HCT116 (cell line): Measurements from ENCODE around the gene ACACA. TPM values are rescaled to one million over a fixed set of nuclear protein-coding genes. Genes with fewer than 3 reads are reported as not detected.

Source experiments
- ATAC-seq: fragments of 200-7000 bp; cut with Tn5 transposase; 2 replicates; pipeline ENCODE4 v1.9.1; 2020; ENCODE audit warnings: mild to moderate bottlenecking, moderate library complexity
- BruUV-seq: library from RNA; stranded (reverse); fragments of 400-500 nt; replicated peaks from 2 replicates; lab custom pipeline; 2021; lab: Mats Ljungman, UMichigan
- CTCF ChIA-PET: fragments of 300-600 bp; sonication (Branson Sonifier 250); formaldehyde crosslinking; loops from one replicate; lab custom pipeline; 2021; ENCODE audit warnings: antibody characterized with exemption; lab: Charles Lee
- POLR2A ChIA-PET: fragments of 300-600, 350-600 bp; sonication (Branson Sonifier 250); formaldehyde crosslinking; loops from one replicate; lab custom pipeline; 2021; ENCODE audit warnings: antibody characterized with exemption; lab: Charles Lee
- RAD21 ChIA-PET, 2 experiments: fragments of 300-600 bp; sonication (Branson Sonifier 250); formaldehyde crosslinking; loops; one replicate each; lab custom pipeline; 2023; ENCODE audit warnings: low total read pairs in 2 of 2; ENCODE audit not compliant: uncharacterized antibody in 2 of 2, unreplicated experiment in 2 of 2, low non-redundant PET in 1 of 2; lab: Charles Lee
- DNase-seq: peaks from one replicate; pipeline ENCODE4 v3.0.0-alpha.2; 2010; ENCODE audit warnings: low read depth, low spot score
- H2AFZ ChIP-seq: fragments of 200-600 bp; shearing (Covaris generic), sonication (generic); 2 replicates; pipeline ENCODE4 v1.6.1; 2017; ENCODE audit warnings: low read depth, mixed run types, mixed read lengths, antibody characterized with exemption, low read length; ENCODE audit not compliant: poor library complexity, severe bottlenecking
- H3K27ac ChIP-seq: 2 replicates; pipeline ENCODE4 v1.5.1; 2012; ENCODE audit warnings: low read depth, low read length
- H3K27me3 ChIP-seq: fragments of 200-600 bp; sonication (generic); 2 replicates; pipeline ENCODE4 v1.6.1; 2016; ENCODE audit warnings: mixed run types, low read length, mixed read lengths; ENCODE audit not compliant: insufficient read depth
- H3K36me3 ChIP-seq, 2 experiments: fragments of 200-500 bp in 1 of 2; fragments of 200-600 bp in 1 of 2; sonication (Bioruptor generic) in 1 of 2; sonication (generic) in 1 of 2; 2 replicates each; pipeline versions ENCODE4 v1.5.1 to v1.6.1; 2014 to 2016; ENCODE audit warnings: low read length in 2 of 2, inconsistent platforms in 1 of 2, mixed read lengths in 1 of 2, mixed run types in 1 of 2; ENCODE audit not compliant: insufficient read depth in 2 of 2, control insufficient read depth in 1 of 2
- H3K4me1 ChIP-seq, 2 experiments: fragments of 200-600 bp in 1 of 2; sonication (generic) in 1 of 2; 2 replicates each; pipeline versions ENCODE4 v1.5.1 to v1.6.1; 2012 to 2017; ENCODE audit warnings: low read length in 2 of 2, inconsistent platforms in 1 of 2, mild to moderate bottlenecking in 1 of 2, mixed read lengths in 1 of 2, mixed run types in 1 of 2, moderate library complexity in 1 of 2; ENCODE audit not compliant: insufficient read depth in 2 of 2, control insufficient read depth in 1 of 2
- H3K4me2 ChIP-seq: fragments of 200-600 bp; sonication (generic); 2 replicates; pipeline ENCODE4 v1.6.1; 2017; ENCODE audit warnings: mixed run types, low read length, mixed read lengths
- H3K4me3 ChIP-seq, 2 experiments: fragments of 200-600 bp in 1 of 2; sonication (generic) in 1 of 2; replicated peaks in 1 of 2; 2 replicates each; pipeline ENCODE4 v1.5.1; 2011 to 2016; ENCODE audit warnings: low read length in 2 of 2, control low read depth in 1 of 2, low read depth in 1 of 2, mild to moderate bottlenecking in 1 of 2, mixed read lengths in 1 of 2, mixed run types in 1 of 2
- H3K79me2 ChIP-seq: fragments of 200-600 bp; sonication (generic); 2 replicates; pipeline ENCODE4 v1.6.1; 2017; ENCODE audit warnings: mild to moderate bottlenecking, mixed run types, low read length, moderate library complexity, mixed read lengths; ENCODE audit not compliant: insufficient read depth
- H3K9ac ChIP-seq: fragments of 200-600 bp; sonication (generic); 2 replicates; pipeline ENCODE4 v1.6.1; 2016; ENCODE audit warnings: low read length, mixed read lengths
- H3K9me2 ChIP-seq: fragments of 200-600 bp; sonication (generic), shearing (Covaris generic); 2 replicates; pipeline ENCODE4 v1.6.1; 2017; ENCODE audit warnings: mixed run types, mild to moderate bottlenecking, moderate library complexity; ENCODE audit not compliant: insufficient read depth
- H3K9me3 ChIP-seq, 2 experiments: fragments of 200-500 bp in 1 of 2; fragments of 200-600 bp in 1 of 2; sonication (Bioruptor generic) in 1 of 2; sonication (generic) in 1 of 2; 2 replicates each; pipeline ENCODE4 v1.6.1; 2014 to 2017; ENCODE audit warnings: low read length in 2 of 2, mixed read lengths in 2 of 2, inconsistent platforms in 1 of 2, low read depth in 1 of 2, mild to moderate bottlenecking in 1 of 2, mixed run types in 1 of 2, moderate library complexity in 1 of 2; ENCODE audit not compliant: control insufficient read depth in 1 of 2, insufficient read depth in 1 of 2
- H4K20me1 ChIP-seq: fragments of 200-600 bp; sonication (generic), shearing (Covaris generic); 2 replicates; pipeline ENCODE4 v1.6.1; 2017; ENCODE audit warnings: mixed run types, mild to moderate bottlenecking, moderate library complexity; ENCODE audit not compliant: insufficient read depth
- CBX3 ChIP-seq: IDR thresholded peaks from 2 replicates; pipeline ENCODE4 v1.6.1; 2012; ENCODE audit warnings: low read depth
- EGR1 ChIP-seq: IDR thresholded peaks from 2 replicates; pipeline ENCODE4 v1.6.1; 2012; ENCODE audit warnings: low read depth
- ELF1 ChIP-seq: IDR thresholded peaks from 2 replicates; pipeline ENCODE4 v1.6.1; 2012; ENCODE audit warnings: low read depth, borderline replicate concordance
- EZH2phosphoT487 ChIP-seq: fragments of 200-600 bp; IDR thresholded peaks from 2 replicates; pipeline ENCODE4 v1.6.1; 2018; ENCODE audit warnings: antibody characterized with exemption, borderline replicate concordance
- FOSL1 ChIP-seq: IDR thresholded peaks from 2 replicates; pipeline ENCODE4 v1.6.1; 2012; ENCODE audit warnings: low read depth
- JUND ChIP-seq: IDR thresholded peaks from 2 replicates; pipeline ENCODE4 v1.6.1; 2012
- POLR2A ChIP-seq: IDR thresholded peaks from 2 replicates; pipeline ENCODE4 v1.7.0; 2011; ENCODE audit warnings: borderline replicate concordance; ENCODE audit not compliant: insufficient read depth, insufficient read length; ENCODE audit errors: extremely low read depth
- RAD21 ChIP-seq: IDR thresholded peaks from 2 replicates; pipeline ENCODE4 v1.6.1; 2012; ENCODE audit warnings: low read depth, mild to moderate bottlenecking
- SIN3A ChIP-seq: IDR thresholded peaks from 2 replicates; pipeline ENCODE4 v1.6.1; 2012; ENCODE audit warnings: low read depth
- SP1 ChIP-seq: IDR thresholded peaks from 2 replicates; pipeline ENCODE4 v1.6.1; 2012; ENCODE audit warnings: low read depth
- SRF ChIP-seq: IDR thresholded peaks from 2 replicates; pipeline ENCODE4 v1.6.1; 2012; ENCODE audit warnings: low read depth
- TCF7L2 ChIP-seq: IDR thresholded peaks from 2 replicates; pipeline ENCODE4 v1.7.0; 2011; ENCODE audit warnings: borderline replicate concordance, inconsistent platforms; ENCODE audit not compliant: insufficient read depth, insufficient read length; ENCODE audit errors: extremely low read depth
- YY1 ChIP-seq: IDR thresholded peaks from 2 replicates; pipeline ENCODE4 v1.6.1; 2011; ENCODE audit warnings: low read length, low read depth, moderate library complexity, mild to moderate bottlenecking; ENCODE audit not compliant: insufficient replicate concordance; ENCODE audit errors: extremely low read depth
- ZFX ChIP-seq: fragments of 450-650 bp; IDR thresholded peaks from 2 replicates; pipeline ENCODE4 v1.6.1; 2017
- ZNF274 ChIP-seq: fragments of 200-500 bp; sonication (Bioruptor generic); IDR thresholded peaks from 2 replicates; pipeline ENCODE4 v1.6.1; 2014; ENCODE audit warnings: mild to moderate bottlenecking, low read depth, low read length, inconsistent platforms
- intact Hi-C: fragments of 100-400 bp; cut with micrococcal nuclease; formaldehyde crosslinking; loops from 2 replicates; pipeline ENCODE4 v1.10.0; 2022
- total RNA-seq: library from RNA; stranded (reverse); gene quantifications from one replicate; pipeline ENCODE4 v1.2.1, GENCODE V29; 2021; ENCODE audit not compliant: unreplicated experiment
- TF ChIP-seq, protein P1 (sequence below): IDR thresholded peaks from 2 replicates; pipeline ENCODE4 v1.6.1; 2012; ENCODE audit warnings: low read depth
- TF ChIP-seq, protein P2 (sequence below): IDR thresholded peaks from 2 replicates; pipeline ENCODE4 v1.6.1; 2012
- TF ChIP-seq, protein P3 (sequence below), 3 experiments: fragments of 200-600 bp in 1 of 3; sonication (generic) in 1 of 3; IDR thresholded peaks in 2 of 3; conservative IDR thresholded peaks in 1 of 3; 2 replicates each; pipeline ENCODE4 v1.5.1; 2012 to 2017; ENCODE audit warnings: low read depth in 2 of 3, low read length in 2 of 3, antibody characterized with exemption in 1 of 3, borderline replicate concordance in 1 of 3, control low read depth in 1 of 3, mild to moderate bottlenecking in 1 of 3, mixed read lengths in 1 of 3, mixed run types in 1 of 3, moderate library complexity in 1 of 3; ENCODE audit not compliant: insufficient read depth in 1 of 3
- TF ChIP-seq, protein P4 (sequence below): IDR thresholded peaks from 2 replicates; pipeline ENCODE4 v1.6.1; 2012

ACACA gene
- total RNA-seq, 1 experiment from 2014 or later, result 161 TPM

DNA sequence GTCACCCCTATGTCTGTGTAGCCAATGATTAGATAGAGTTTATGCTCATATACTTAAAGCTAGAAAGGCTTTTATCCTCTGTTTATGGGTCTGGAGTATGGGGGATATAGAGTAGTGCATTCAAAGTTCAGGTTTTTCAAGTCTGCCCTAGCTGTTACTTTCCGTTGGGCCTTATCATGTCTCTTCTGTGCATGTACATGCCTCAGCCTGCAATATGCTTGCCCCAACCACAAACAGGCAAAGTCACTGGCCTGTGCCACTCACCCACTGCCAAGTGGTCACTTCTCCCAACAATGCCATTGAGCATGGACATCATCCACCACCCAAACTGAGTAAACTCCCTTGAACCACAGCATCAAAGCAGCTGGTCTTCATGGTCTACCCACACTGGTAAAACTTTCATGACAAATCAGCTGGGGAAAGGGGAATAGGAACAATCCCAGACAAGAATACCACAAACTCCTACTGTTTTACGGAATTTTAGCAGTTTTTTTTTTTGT is 101.2 kb downstream of the ACACA start:
- Histone ChIP-seq H2AFZ (no peak overlapping the region), H3K4me3 (no peak overlapping the region), H3K79me2 (peaks cover 57% of the 10 kb centered on the region), H3K27me3 (no peaks in the 10 kb centered on the region), H3K4me2 (no peak overlapping the region), H4K20me1 (0 out of 2 replicates have a peak, but pooled peaks cover 8% of the 10 kb centered on the region), H3K36me3 (peaks cover 0 to 6% of the 10 kb centered on the region in 2 experiments; a peak in 2 of 4 replicates), H3K9me2 (no peaks in the 10 kb centered on the region), H3K9ac (no peak overlapping the region), H3K4me1 (no peaks in the 10 kb centered on the region; a peak in 1 of 4 replicates), H3K9me3 (no peaks in the 10 kb centered on the region), H3K27ac (no peak overlapping the region)
- intact Hi-C loops, result no loop called here
- no TSS peak for BruUV-seq
- CTCF ChIA-PET, result no interaction called here
- ATAC-seq, result no peak
- TF ChIP-seq, protein P1, sequence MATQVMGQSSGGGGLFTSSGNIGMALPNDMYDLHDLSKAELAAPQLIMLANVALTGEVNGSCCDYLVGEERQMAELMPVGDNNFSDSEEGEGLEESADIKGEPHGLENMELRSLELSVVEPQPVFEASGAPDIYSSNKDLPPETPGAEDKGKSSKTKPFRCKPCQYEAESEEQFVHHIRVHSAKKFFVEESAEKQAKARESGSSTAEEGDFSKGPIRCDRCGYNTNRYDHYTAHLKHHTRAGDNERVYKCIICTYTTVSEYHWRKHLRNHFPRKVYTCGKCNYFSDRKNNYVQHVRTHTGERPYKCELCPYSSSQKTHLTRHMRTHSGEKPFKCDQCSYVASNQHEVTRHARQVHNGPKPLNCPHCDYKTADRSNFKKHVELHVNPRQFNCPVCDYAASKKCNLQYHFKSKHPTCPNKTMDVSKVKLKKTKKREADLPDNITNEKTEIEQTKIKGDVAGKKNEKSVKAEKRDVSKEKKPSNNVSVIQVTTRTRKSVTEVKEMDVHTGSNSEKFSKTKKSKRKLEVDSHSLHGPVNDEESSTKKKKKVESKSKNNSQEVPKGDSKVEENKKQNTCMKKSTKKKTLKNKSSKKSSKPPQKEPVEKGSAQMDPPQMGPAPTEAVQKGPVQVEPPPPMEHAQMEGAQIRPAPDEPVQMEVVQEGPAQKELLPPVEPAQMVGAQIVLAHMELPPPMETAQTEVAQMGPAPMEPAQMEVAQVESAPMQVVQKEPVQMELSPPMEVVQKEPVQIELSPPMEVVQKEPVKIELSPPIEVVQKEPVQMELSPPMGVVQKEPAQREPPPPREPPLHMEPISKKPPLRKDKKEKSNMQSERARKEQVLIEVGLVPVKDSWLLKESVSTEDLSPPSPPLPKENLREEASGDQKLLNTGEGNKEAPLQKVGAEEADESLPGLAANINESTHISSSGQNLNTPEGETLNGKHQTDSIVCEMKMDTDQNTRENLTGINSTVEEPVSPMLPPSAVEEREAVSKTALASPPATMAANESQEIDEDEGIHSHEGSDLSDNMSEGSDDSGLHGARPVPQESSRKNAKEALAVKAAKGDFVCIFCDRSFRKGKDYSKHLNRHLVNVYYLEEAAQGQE, result no peak
- TF ChIP-seq ZFX, result no peak
- no peak for TF ChIP-seq SIN3A
- no peak for TF ChIP-seq TCF7L2
- TF ChIP-seq, protein P2, sequence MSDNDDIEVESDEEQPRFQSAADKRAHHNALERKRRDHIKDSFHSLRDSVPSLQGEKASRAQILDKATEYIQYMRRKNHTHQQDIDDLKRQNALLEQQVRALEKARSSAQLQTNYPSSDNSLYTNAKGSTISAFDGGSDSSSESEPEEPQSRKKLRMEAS, result no peak
- TF ChIP-seq EGR1, result no peak
- TF ChIP-seq, protein P3, sequence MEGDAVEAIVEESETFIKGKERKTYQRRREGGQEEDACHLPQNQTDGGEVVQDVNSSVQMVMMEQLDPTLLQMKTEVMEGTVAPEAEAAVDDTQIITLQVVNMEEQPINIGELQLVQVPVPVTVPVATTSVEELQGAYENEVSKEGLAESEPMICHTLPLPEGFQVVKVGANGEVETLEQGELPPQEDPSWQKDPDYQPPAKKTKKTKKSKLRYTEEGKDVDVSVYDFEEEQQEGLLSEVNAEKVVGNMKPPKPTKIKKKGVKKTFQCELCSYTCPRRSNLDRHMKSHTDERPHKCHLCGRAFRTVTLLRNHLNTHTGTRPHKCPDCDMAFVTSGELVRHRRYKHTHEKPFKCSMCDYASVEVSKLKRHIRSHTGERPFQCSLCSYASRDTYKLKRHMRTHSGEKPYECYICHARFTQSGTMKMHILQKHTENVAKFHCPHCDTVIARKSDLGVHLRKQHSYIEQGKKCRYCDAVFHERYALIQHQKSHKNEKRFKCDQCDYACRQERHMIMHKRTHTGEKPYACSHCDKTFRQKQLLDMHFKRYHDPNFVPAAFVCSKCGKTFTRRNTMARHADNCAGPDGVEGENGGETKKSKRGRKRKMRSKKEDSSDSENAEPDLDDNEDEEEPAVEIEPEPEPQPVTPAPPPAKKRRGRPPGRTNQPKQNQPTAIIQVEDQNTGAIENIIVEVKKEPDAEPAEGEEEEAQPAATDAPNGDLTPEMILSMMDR (IDR thresholded peaks at IDR 0.05 in 2 of 3, conservative IDR thresholded peaks at IDR 0.05 in 1 of 3; ENCODE audit: borderline replicate concordance in 1 of 3, insufficient read depth in 1 of 3, low read depth in 2 of 3, low read length in 2 of 3), result no peak
- no peak for TF ChIP-seq RAD21
- no peak for TF ChIP-seq YY1
- no peak for TF ChIP-seq ZNF274
- TF ChIP-seq SRF, result no peak
- TF ChIP-seq POLR2A, result no peak
- TF ChIP-seq ELF1, result no peak
- no peak for TF ChIP-seq SP1
- TF ChIP-seq EZH2phosphoT487, result no peak
- no peak for TF ChIP-seq CBX3
- TF ChIP-seq, protein P4, sequence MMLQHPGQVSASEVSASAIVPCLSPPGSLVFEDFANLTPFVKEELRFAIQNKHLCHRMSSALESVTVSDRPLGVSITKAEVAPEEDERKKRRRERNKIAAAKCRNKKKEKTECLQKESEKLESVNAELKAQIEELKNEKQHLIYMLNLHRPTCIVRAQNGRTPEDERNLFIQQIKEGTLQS, result no peak
- no peak for TF ChIP-seq JUND
- TF ChIP-seq FOSL1, result no peak
- RAD21 ChIA-PET, result no interaction called here
- DNase-seq, result no peak
- POLR2A ChIA-PET, result no interaction called here
